Islet precursor cell (in vitro differentiated cells): ENCODE results near the gene SLC18A3.

ENCODE experiments used
- DNase-seq: peaks from one replicate; pipeline ENCODE4 v3.0.0-alpha.2; 2018

The SLC18A3 gene

DNA sequence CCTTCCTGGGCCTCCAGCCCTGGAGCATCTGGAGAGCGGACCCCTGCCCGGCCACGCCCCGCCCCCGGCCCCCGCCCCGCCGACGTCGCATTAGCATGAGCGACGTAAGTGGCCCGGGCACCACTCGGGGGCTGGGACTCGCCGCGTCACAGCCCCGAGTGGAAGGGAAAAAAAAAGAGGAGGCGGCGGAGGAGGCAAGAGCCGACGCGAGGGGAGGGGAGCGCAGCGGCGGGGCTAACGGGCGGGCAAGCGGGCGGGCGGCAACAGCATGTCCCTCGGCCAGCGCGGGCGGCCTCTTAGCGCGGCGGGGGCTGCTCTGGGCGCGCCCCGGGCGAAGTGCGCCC, at the start of gene SLC18A3:
Gene SLC18A3 (plus strand): TSS at position 197 of the 344 bp plus-strand sequence. CDS start 431 bp downstream, outside the sequence.
- DNase-seq: peak; percentile 70

DNA sequence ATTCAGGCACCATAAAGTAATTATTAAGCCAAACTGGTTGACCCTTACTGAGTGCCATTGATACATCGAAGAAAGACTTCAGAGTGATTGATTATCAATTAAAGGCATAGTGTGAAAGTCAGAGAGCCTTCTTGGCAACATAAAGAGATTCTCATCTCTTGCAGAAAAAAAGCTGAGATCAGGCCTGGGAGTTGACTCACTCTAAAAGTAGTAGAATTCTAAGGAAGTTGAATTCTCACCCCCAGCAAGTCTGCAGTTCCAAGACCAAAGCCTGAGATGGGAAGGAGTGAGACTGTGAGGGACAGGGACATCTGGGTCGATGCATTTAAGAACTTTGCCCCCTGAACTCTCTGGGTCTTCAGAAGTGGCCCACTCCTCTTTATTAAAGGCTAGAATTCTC, 49.6 kb upstream of the SLC18A3 start:
- DNase-seq: no peak

DNA sequence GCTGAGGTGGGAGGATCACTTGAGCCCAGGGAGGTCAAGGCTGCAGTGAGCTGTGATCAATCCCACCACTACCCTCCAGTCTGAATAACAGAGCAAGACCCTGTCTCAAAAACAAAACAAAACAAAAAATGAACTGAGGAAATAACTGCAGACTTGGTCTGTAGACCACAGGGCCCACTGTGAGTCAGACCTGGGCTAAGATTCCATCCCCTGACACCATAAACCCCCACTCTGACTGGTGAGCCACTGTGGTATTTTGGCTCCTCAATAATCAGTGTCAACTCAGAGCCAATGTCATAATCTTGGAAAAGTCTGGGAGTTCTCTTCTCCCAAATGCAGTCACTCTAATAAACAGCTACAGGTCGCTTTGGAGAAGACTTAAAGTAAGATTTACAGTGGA, 47.2 kb upstream of the SLC18A3 start:
- no peak for DNase-seq

DNA sequence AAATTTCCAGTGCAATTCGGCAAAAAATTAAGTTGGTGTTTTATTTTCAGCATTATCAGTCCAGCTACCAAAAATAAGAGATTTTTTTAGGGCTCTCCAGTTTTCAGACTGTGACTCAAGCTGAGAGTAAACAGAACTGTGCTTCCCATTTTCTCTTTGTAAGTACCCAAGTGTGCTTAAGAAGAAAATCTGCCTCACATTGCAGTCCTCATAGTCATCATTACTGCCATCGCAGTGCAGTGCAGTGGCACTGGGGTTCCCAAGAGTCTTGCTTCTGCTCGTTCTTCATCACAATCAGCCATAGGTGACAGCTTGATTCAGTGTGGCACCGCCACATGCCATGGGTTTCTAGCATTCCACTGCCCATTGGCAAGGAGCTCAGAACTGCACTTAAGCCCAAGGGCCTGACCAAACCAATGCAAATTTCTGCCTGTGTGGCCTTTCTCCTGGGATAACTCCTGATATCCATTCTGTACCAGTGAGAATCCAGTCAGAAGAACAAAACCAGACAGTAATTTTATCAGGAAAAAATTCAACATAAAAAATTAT, 45.6 kb upstream of the SLC18A3 start:
- no peak for DNase-seq

DNA sequence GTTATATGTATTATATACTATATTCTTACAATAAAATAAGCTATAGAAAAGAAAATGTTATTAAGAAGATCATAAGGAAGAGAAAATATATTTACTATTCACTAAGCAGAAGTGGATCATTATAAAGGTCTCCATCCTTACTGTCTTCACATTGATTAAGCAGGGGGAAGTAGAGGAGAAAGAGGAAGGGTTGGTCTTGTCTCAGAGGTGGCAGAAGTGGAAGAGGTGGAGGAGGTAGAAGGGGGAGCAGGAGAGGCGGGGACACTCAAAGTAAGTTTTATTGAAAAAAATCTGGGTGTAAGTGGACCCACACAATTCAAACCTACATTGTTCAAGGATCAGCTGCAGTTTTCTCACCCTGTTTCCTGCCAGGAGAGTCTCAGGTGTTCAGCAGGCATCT, 42.3 kb upstream of the SLC18A3 start:
- no peak for DNase-seq

DNA sequence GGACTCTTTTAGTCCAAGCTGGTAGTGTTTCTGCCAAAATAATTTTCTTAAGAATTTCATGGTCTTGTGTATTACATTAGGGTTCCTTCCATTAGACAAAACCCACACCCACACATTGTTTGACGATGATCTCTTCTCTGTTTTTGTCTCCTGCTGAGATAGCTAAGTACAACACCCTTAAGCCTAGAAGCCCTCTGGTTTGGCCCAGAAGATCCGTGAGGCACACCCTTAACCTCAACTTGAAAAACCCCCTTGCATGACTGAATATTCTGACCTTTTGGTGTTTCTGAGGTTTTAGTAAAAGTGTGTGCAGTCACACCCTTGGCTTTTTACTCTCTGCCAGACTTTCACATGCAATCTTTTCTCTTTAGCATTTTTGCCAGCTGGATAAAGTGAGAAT, 41.9 kb upstream of the SLC18A3 start:
- no peak for DNase-seq

DNA sequence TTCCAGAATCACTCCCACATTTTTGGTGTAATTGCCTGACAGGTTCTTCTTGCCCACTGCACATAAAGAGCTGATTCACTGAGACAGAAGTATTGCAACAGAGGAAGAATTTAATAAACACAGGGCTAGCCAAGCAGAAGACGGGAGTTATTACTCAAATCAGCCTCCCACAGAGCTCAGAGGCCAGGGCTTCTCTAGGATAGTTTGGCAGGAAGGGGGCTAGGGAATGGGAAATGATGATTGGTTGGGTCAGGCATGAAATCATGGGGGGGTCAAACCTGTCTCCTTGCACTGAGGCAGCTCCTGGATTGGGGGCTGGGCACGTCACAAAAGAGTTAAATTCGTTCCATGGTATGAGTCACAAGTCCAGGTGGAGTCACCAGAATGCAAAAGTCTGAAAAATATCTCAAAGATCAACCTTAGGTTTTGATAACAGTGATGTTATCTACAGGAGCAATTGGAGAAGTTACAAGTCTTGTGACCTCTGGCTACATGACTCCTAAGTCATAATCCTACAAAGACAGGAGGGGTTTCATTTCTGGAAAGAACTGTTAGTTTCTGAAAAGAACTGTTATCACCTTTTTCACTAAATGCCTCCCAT, 41.0 kb upstream of the SLC18A3 start:
- DNase-seq: no peak

DNA sequence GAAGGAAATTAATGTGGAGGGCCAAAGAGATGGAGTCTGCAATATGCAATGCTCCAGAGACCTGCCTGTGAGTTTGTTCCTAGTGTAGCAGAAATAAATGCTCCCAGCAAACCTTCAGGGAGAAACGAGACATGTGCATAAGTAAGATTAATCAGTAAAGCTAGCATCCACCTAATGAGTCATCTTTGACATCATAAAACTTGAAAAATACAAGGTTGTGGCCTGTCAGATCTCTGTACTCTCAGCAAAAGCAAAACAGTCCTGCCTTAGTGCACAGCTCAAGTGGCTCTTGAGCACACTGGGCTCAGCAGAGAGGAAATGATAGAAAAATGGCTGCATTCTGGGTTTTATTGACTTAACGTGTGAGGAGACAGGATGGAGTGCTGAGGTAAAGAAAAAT, 38.7 kb upstream of the SLC18A3 start:
- DNase-seq: no peak

DNA sequence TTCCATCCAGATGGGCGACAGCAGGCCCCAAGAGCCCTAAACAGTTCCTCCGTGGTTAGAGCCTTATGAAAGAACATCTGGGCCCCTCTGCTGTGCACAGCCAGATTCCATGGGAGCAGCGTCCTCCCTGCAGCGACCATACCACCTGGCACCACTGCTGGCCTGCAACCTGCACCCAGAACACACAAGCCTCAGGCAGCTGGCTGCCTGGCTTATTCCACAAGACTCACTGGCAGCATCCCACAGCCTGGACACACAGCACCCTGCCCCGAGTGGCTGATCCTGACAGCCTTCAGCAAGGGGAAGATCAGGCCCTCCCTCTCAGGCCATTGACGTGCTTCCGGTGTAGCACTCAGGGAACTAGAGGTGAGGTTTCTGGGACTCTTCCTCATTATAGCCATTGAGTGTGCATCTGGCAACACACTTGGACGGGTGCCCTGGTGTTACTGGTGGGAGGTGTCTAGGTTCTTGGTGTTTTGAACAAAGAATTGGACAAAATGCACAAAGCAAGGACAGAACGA, 37.5 kb upstream of the SLC18A3 start:
- DNase-seq: no peak

DNA sequence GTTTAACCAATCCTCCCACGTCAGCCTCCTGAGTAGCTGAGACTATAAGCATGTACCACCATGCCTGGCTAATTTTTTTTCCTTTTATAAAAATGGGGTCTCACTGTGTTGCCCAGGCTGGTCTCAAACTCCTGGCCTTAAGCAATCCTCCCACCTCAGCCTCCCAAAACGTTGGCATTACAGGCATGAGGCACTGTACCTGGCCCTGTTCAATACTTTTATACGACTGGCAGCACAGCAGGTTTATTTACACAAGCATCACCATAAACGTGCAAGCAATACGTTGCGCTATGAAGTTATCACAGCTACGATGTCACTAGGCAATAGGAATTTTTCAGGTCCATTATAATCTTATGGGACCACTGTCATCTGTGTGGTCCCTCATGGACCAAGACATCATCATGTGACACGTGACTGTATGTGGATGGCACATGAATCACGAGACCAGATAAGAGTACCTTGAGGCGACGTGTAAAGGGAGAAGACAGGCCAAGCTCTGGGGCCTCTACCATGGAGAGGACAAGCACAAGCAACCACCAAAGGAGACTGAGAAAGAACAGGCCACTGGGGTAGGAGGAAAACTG, 34.5 kb upstream of the SLC18A3 start:
- no peak for DNase-seq

DNA sequence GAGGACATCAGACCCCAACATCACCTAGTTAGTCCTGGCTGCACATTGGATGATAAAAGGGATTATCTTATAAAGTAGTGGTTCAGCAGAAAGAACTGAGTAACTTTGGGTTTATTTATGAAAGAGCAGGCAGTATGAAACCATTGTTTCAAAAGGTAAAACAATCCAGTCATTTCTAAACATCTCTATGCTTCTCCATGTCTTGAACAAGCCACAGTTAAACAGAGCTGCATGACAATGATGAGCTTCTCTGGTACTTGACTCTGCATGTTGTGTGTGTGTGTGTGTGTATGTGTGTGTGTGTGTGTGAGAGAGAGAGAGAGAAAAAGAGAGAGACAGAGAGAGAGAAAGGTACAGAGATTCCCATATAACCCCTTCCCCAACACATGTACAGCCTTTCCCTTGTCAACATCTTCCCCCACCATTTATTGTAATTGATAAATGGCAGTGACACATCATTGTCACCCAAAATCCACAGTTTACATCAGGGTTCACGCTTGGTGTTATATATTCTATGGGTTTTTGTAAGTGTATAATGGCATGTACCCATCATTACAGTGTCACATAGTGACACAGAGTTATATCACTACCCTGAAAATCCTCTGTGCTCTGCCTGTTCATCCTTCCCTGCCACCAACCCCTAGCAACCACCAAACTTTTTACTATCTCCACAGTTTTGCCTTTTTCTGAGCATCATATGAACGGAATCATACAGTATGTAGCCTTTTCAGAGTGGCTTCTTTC, 32.8 kb upstream of the SLC18A3 start:
- DNase-seq: no peak

DNA sequence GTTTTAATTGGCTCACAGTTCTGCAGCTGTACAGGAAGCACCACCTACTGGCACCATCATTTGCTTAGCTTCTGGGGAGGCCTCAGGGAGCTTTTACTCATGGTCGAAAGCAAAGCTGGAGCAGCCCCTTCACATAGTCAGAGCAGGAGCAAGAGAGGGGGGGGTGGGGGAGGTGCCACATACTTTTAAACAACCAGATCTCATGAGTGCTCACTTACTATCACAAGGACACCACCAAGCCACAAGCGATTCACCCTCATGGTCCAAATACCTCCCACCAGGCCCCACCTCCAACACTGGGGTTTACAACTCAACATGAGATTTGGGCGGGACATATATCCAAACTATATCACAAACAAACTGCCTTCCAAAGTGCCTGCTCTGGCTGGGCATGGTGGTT, 31.7 kb upstream of the SLC18A3 start:
- DNase-seq: no peak

DNA sequence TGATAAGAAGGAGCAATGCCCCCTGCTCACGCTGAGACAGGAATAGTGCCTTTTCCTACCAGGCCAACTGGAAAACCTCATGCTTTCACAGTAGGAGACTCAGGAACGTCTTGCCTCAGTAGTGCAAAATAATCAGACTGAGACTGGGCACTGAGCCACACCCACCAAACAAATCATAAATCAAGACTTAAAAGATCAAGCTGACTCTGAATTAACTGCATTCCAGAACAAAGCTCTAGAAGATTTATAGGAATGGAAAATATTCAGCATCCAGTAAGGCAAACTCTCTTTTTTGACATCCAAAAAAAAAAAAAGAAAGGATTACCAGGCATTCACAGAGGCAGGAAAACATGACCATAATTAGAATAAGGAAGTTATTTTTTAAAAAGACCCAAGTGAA, 30.5 kb upstream of the SLC18A3 start:
- DNase-seq: no peak

DNA sequence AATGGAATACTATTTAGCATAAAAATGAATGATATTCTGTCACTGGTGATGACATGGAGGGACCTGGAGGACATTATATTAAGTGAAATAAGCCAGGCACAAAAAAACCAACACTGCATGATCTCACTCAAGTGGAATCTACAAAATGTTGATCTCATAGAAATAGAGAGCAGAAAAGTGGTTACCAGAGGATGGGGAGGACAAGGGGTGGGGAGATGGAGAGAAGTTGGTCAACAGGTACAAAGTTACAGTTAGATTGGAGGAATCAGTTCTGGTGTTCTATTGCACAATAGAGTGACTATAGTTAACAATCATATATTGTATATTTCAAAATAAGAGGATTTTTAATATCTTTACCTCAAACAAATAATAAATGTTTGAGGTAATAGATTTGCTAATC, 24.7 kb upstream of the SLC18A3 start:
- no peak for DNase-seq

DNA sequence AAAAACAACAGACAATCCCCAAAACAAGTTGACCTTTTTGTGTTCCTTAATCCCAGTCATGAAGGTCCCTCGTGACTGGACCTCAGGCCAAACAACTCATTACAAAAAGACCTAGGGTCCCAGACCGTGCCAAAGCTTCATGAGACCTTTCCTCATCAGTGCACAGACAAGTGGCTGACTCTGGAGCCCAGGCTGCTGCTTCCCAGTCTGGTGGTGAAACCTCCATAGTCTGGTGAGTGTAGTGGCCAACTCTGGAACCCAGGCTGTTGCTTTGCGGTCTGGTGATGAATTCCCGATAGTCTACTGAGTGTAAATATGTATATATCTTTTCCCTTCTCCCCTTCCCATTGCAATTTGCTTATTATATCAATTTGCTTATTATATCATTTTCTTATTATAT, 22.1 kb upstream of the SLC18A3 start:
- no peak for DNase-seq

DNA sequence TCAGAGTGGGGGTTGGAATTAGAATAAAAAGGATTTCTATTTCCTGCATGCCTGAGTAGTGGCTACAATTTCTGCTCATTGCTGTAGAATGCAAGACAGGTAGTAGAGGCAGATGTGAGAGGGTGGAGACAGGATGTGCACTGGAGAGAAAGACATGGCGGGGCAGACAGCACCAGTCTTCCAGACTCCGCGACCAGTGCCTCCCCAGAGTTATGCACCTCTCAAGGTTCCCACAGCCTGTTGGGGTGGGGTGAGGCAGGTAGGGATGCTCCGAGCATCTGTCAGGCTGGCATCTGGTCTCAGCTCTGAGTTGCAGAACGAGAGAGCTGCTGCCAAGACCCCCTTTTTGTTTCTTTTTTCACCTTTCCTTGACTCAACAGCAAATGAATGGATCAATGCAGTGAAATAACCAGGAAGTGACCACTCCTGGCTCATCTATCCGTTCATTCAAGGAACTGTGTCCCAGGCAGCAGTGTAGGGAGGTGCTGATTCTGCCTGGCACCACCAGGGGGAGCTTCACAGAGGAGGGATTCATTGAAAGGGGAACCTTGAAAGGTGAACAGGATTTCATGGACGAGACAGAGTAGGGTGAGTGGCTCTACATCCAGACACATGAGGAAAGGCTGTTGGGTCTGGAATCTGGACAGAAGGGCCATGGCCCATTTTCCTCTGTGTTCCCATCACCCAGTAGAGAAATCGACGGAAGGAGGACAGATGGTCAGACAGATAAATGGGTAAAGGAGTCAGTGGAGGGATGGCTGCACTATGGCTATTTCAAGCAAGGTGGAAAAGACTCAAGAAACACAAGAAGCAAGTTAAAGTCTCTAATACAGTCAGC, 17.2 kb upstream of the SLC18A3 start:
- peak; percentile 83 for DNase-seq

DNA sequence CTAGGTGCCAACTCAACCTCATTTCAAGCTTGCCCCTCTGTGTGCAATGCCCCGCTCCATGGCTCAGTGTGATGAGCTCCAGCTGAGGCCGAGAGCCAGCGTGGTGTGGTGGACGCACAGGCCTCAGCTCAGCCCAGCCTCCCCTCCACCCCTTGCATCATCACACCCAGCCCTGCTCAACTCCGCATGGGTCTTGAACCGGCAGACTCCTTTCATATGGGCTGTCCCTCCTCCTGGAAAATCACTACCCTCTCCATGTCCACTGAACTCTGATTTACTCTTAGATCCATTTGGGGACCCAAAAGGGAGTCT, 16.6 kb upstream of the SLC18A3 start:
- peak; percentile 34 for DNase-seq

DNA sequence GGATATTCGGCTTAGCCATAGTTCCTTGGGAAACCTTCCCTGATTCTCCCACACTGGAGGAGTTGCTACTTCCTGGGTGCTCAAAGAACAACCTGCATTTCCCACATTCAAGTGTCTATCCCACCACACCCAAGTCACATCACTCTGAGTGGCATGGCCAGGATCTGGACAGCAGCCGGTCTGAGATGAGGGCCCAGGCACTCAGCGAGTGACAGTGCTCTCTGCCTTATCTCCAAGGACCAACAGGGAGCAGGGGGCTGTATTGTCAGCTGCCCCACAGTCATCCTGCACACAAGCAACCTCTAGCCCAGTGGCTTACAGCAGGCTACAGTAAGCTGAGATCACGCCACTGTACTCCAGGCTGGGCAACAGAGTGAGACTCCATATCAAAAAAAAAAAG, 16.1 kb upstream of the SLC18A3 start:
- no peak for DNase-seq

DNA sequence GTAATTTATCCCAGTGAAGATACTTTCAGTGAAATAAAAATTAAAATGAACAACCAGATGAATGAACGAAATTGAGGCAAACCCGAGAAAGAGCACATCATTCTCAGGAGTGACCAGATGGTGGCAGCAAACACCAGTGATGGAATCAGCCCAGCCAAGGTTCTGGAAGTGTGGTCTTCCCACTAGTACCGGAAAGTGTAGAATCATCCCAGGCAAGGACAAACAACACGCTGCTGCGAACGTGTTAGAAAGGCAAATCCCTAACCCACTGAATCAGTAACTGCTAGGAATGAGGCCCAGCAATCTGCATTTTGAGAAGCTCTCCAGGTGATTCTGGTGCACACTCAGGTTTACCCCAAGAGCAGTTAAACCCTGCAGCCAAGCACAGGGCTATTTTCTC, 15.5 kb upstream of the SLC18A3 start:
- peak; percentile 76 for DNase-seq

DNA sequence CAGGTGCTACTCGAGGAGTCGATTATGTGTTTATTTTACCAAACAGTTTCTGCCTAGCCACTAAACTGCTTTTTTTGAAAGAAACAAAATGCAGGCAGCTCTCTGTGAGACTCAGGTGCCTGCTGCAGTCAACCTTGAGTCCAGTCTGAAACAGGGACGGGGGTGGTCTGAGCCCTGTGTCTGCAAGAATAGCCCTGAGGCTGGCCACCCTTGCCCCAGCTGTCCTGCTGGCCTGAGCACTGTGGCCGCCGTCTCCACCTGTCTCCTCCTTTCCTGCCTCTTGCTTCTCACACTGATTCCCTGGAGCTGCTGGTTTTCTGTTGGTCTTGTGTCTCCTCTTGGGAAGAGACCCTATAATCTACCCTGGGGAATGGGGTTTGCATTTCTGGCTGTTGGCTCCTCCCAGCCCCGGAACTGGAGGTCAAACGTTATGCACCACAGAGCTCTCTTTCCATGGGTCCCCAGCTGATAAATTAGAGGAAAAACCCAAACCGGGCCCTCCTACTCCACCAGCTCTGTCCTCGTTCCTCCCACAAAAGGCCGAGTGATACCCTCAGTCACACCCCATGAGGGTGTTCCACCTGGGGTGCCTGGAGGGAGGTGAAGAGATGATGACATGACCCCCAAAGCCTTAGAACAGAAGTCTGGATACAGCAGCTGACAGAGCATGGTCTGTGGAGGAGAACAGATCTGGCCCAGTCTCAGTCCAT, 15.0 kb upstream of the SLC18A3 start:
- DNase-seq: peak; percentile 52

DNA sequence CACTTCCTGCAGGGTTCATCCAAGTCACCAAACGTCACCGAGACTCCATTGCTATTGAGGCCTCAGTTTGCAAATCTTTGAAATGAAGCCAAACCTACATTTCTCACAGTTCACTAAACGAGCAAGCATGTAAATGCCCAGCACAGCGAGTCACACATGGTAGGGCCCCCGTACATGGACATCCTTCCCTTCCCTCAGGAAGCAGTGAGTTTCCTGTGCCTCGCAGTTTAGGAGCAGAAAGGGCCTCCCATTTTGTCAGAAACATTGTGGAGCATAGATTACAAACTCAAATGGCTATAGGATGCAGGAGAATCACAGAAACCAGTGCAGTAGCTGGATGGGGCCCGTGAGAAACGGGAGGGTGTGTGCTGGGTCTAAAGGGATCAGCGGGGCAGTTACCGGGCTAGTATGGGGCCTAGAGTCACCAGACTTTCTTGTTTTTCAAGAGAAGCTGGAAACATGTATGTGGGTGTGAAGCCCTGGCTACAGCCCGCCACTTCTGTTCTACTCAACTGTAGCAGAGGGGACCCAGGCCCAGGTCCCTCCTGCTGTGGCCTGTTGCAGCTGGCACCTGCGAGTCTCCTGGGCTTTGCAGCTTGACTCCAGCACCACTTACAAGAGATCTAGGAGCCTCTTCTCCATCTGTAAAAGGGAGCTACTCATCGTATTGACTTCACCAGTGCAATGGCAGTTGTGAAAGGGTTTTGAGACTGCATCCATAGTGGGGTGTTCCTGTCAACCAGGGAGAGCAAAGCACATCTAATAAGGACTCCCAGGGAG, 14.2 kb upstream of the SLC18A3 start:
- DNase-seq: peak; percentile 41

DNA sequence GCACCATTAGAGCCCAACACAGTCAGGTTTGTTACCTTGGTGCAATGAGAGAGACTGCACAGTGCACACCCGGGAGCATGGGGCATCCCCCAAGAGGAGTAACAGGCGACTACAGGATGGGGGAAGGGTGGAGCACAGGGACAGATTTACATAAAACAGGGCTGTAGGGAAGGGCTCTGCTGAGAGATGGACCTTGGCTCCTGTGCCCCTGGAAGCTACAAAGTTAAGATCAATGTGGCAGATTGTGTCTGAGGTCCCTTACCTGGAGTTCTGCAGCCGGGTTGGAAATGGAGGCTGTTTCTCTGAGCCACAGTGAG, 13.7 kb upstream of the SLC18A3 start:
- DNase-seq: peak; percentile 46
